ENCODE results near the gene TBX1.
A peak's percentile ranks its signal among the peaks of the same experiment; 100 is the strongest.

GRCh38 chr22:19800761-19801244 is 40.2 kb downstream of the TBX1 start:
- TF ChIP-seq, protein P1, sequence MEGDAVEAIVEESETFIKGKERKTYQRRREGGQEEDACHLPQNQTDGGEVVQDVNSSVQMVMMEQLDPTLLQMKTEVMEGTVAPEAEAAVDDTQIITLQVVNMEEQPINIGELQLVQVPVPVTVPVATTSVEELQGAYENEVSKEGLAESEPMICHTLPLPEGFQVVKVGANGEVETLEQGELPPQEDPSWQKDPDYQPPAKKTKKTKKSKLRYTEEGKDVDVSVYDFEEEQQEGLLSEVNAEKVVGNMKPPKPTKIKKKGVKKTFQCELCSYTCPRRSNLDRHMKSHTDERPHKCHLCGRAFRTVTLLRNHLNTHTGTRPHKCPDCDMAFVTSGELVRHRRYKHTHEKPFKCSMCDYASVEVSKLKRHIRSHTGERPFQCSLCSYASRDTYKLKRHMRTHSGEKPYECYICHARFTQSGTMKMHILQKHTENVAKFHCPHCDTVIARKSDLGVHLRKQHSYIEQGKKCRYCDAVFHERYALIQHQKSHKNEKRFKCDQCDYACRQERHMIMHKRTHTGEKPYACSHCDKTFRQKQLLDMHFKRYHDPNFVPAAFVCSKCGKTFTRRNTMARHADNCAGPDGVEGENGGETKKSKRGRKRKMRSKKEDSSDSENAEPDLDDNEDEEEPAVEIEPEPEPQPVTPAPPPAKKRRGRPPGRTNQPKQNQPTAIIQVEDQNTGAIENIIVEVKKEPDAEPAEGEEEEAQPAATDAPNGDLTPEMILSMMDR (IDR thresholded peaks at IDR 0.05): peak; percentile 50
- no peak for TF ChIP-seq EZH2phosphoT487 (IDR thresholded peaks at IDR 0.05)
- TF ChIP-seq EZH2 (IDR thresholded peaks at IDR 0.05): no peak

Data from neural progenitor cell (in vitro differentiated cells).